HCT116 (cell line): ENCODE results near the gene DAPK3. TPM values are rescaled to one million over a fixed set of nuclear protein-coding genes. Genes with fewer than 3 reads are reported as not detected.

ENCODE experiments used
- ATAC-seq: fragments of 200-7000 bp; cut with Tn5 transposase; 2 replicates; pipeline ENCODE4 v1.9.1; 2020; ENCODE audit warnings: mild to moderate bottlenecking, moderate library complexity
- BruUV-seq: library from RNA; stranded (reverse); fragments of 400-500 nt; replicated peaks from 2 replicates; lab custom pipeline; 2021; lab: Mats Ljungman, UMichigan
- CTCF ChIA-PET: fragments of 300-600 bp; sonication (Branson Sonifier 250); formaldehyde crosslinking; loops from one replicate; lab custom pipeline; 2021; ENCODE audit warnings: antibody characterized with exemption; lab: Charles Lee
- POLR2A ChIA-PET: fragments of 300-600, 350-600 bp; sonication (Branson Sonifier 250); formaldehyde crosslinking; loops from one replicate; lab custom pipeline; 2021; ENCODE audit warnings: antibody characterized with exemption; lab: Charles Lee
- RAD21 ChIA-PET, 2 experiments: fragments of 300-600 bp; sonication (Branson Sonifier 250); formaldehyde crosslinking; loops; one replicate each; lab custom pipeline; 2023; ENCODE audit warnings: low total read pairs in 2 of 2; ENCODE audit not compliant: uncharacterized antibody in 2 of 2, unreplicated experiment in 2 of 2, low non-redundant PET in 1 of 2; lab: Charles Lee
- DNase-seq: peaks from one replicate; pipeline ENCODE4 v3.0.0-alpha.2; 2010; ENCODE audit warnings: low read depth, low spot score
- H2AFZ ChIP-seq: fragments of 200-600 bp; shearing (Covaris generic), sonication (generic); 2 replicates; pipeline ENCODE4 v1.6.1; 2017; ENCODE audit warnings: low read depth, mixed run types, mixed read lengths, antibody characterized with exemption, low read length; ENCODE audit not compliant: poor library complexity, severe bottlenecking
- H3K27ac ChIP-seq: 2 replicates; pipeline ENCODE4 v1.5.1; 2012; ENCODE audit warnings: low read depth, low read length
- H3K27me3 ChIP-seq: fragments of 200-600 bp; sonication (generic); 2 replicates; pipeline ENCODE4 v1.6.1; 2016; ENCODE audit warnings: mixed run types, low read length, mixed read lengths; ENCODE audit not compliant: insufficient read depth
- H3K36me3 ChIP-seq, 2 experiments: fragments of 200-500 bp in 1 of 2; fragments of 200-600 bp in 1 of 2; sonication (Bioruptor generic) in 1 of 2; sonication (generic) in 1 of 2; 2 replicates each; pipeline versions ENCODE4 v1.5.1 to v1.6.1; 2014 to 2016; ENCODE audit warnings: low read length in 2 of 2, inconsistent platforms in 1 of 2, mixed read lengths in 1 of 2, mixed run types in 1 of 2; ENCODE audit not compliant: insufficient read depth in 2 of 2, control insufficient read depth in 1 of 2
- H3K4me1 ChIP-seq, 2 experiments: fragments of 200-600 bp in 1 of 2; sonication (generic) in 1 of 2; 2 replicates each; pipeline versions ENCODE4 v1.5.1 to v1.6.1; 2012 to 2017; ENCODE audit warnings: low read length in 2 of 2, inconsistent platforms in 1 of 2, mild to moderate bottlenecking in 1 of 2, mixed read lengths in 1 of 2, mixed run types in 1 of 2, moderate library complexity in 1 of 2; ENCODE audit not compliant: insufficient read depth in 2 of 2, control insufficient read depth in 1 of 2
- H3K4me2 ChIP-seq: fragments of 200-600 bp; sonication (generic); 2 replicates; pipeline ENCODE4 v1.6.1; 2017; ENCODE audit warnings: mixed run types, low read length, mixed read lengths
- H3K4me3 ChIP-seq, 2 experiments: fragments of 200-600 bp in 1 of 2; sonication (generic) in 1 of 2; replicated peaks in 1 of 2; 2 replicates each; pipeline ENCODE4 v1.5.1; 2011 to 2016; ENCODE audit warnings: low read length in 2 of 2, control low read depth in 1 of 2, low read depth in 1 of 2, mild to moderate bottlenecking in 1 of 2, mixed read lengths in 1 of 2, mixed run types in 1 of 2
- H3K79me2 ChIP-seq: fragments of 200-600 bp; sonication (generic); 2 replicates; pipeline ENCODE4 v1.6.1; 2017; ENCODE audit warnings: mild to moderate bottlenecking, mixed run types, low read length, moderate library complexity, mixed read lengths; ENCODE audit not compliant: insufficient read depth
- H3K9ac ChIP-seq: fragments of 200-600 bp; sonication (generic); 2 replicates; pipeline ENCODE4 v1.6.1; 2016; ENCODE audit warnings: low read length, mixed read lengths
- H3K9me2 ChIP-seq: fragments of 200-600 bp; sonication (generic), shearing (Covaris generic); 2 replicates; pipeline ENCODE4 v1.6.1; 2017; ENCODE audit warnings: mixed run types, mild to moderate bottlenecking, moderate library complexity; ENCODE audit not compliant: insufficient read depth
- H3K9me3 ChIP-seq, 2 experiments: fragments of 200-500 bp in 1 of 2; fragments of 200-600 bp in 1 of 2; sonication (Bioruptor generic) in 1 of 2; sonication (generic) in 1 of 2; 2 replicates each; pipeline ENCODE4 v1.6.1; 2014 to 2017; ENCODE audit warnings: low read length in 2 of 2, mixed read lengths in 2 of 2, inconsistent platforms in 1 of 2, low read depth in 1 of 2, mild to moderate bottlenecking in 1 of 2, mixed run types in 1 of 2, moderate library complexity in 1 of 2; ENCODE audit not compliant: control insufficient read depth in 1 of 2, insufficient read depth in 1 of 2
- H4K20me1 ChIP-seq: fragments of 200-600 bp; sonication (generic), shearing (Covaris generic); 2 replicates; pipeline ENCODE4 v1.6.1; 2017; ENCODE audit warnings: mixed run types, mild to moderate bottlenecking, moderate library complexity; ENCODE audit not compliant: insufficient read depth
- EGR1 ChIP-seq: IDR thresholded peaks from 2 replicates; pipeline ENCODE4 v1.6.1; 2012; ENCODE audit warnings: low read depth
- ELF1 ChIP-seq: IDR thresholded peaks from 2 replicates; pipeline ENCODE4 v1.6.1; 2012; ENCODE audit warnings: low read depth, borderline replicate concordance
- EZH2phosphoT487 ChIP-seq: fragments of 200-600 bp; IDR thresholded peaks from 2 replicates; pipeline ENCODE4 v1.6.1; 2018; ENCODE audit warnings: antibody characterized with exemption, borderline replicate concordance
- FOSL1 ChIP-seq: IDR thresholded peaks from 2 replicates; pipeline ENCODE4 v1.6.1; 2012; ENCODE audit warnings: low read depth
- POLR2AphosphoS5 ChIP-seq: IDR thresholded peaks from 2 replicates; pipeline ENCODE4 v1.6.1; 2011; ENCODE audit warnings: mild to moderate bottlenecking, low read depth, low read length, moderate library complexity
- REST ChIP-seq: IDR thresholded peaks from 2 replicates; pipeline ENCODE4 v1.6.1; 2012; ENCODE audit warnings: low read depth
- SRF ChIP-seq: IDR thresholded peaks from 2 replicates; pipeline ENCODE4 v1.6.1; 2012; ENCODE audit warnings: low read depth
- TCF7L2 ChIP-seq: IDR thresholded peaks from 2 replicates; pipeline ENCODE4 v1.7.0; 2011; ENCODE audit warnings: borderline replicate concordance, inconsistent platforms; ENCODE audit not compliant: insufficient read depth, insufficient read length; ENCODE audit errors: extremely low read depth
- ZFX ChIP-seq: fragments of 450-650 bp; IDR thresholded peaks from 2 replicates; pipeline ENCODE4 v1.6.1; 2017
- ZNF274 ChIP-seq: fragments of 200-500 bp; sonication (Bioruptor generic); IDR thresholded peaks from 2 replicates; pipeline ENCODE4 v1.6.1; 2014; ENCODE audit warnings: mild to moderate bottlenecking, low read depth, low read length, inconsistent platforms
- intact Hi-C: fragments of 100-400 bp; cut with micrococcal nuclease; formaldehyde crosslinking; loops from 2 replicates; pipeline ENCODE4 v1.10.0; 2022
- total RNA-seq: library from RNA; stranded (reverse); gene quantifications from one replicate; pipeline ENCODE4 v1.2.1, GENCODE V29; 2021; ENCODE audit not compliant: unreplicated experiment

Gene DAPK3
- total RNA-seq, 1 experiment from 2014 or later: 54.8 TPM

GRCh38 chr19:4018140-4018613 lies 47.3 kb upstream of the DAPK3 start:
- no TSS peak for BruUV-seq
- CTCF ChIA-PET: no interaction called here
- RAD21 ChIA-PET: no interaction called here
- no peak overlapping the region for H3K4me2 ChIP-seq
- intact Hi-C loops: no loop called here
- H4K20me1 ChIP-seq: no peaks in the 10 kb centered on the region
- no peaks in the 10 kb centered on the region for H3K27me3 ChIP-seq
- no peak overlapping the region for H3K9ac ChIP-seq
- no peak overlapping the region for H2AFZ ChIP-seq
- DNase-seq: no peak
- POLR2A ChIA-PET: no interaction called here
- TF ChIP-seq FOSL1 (no peak), EGR1 (no peak), ELF1 (no peak), SRF (no peak), ZFX (no peak), REST (no peak), EZH2phosphoT487 (no peak), TCF7L2 (no peak), POLR2AphosphoS5 (no peak), ZNF274 (no peak)
- no peak overlapping the region for H3K27ac ChIP-seq
- H3K4me1 ChIP-seq: no peaks in the 10 kb centered on the region
- H3K9me3 ChIP-seq: no peaks in the 10 kb centered on the region
- no peaks in the 10 kb centered on the region for H3K9me2 ChIP-seq
- no peak overlapping the region for H3K4me3 ChIP-seq
- ATAC-seq: no peak
- H3K36me3 ChIP-seq: peaks cover 3 to 5% of the 10 kb centered on the region in 2 experiments; a peak in 3 of 4 replicates
- H3K79me2 ChIP-seq: peaks cover 69% of the 10 kb centered on the region
